Naive thymus-derived CD8-positive, alpha-beta T cell (primary cell): ENCODE results near the gene PTPRE. TPM values are rescaled to one million over a fixed set of nuclear protein-coding genes. Genes with fewer than 3 reads are reported as not detected.
A peak's percentile ranks its signal among the peaks of the same experiment; 100 is the strongest.

Experiments used
- ATAC-seq, 2 donors: fragments of 150-1000 bp; cut with Tn5 transposase in 1 of 2; sonication (Bioruptor Pico), chemical (Tn5 transposase) in 1 of 2; 1 replicate in 1 of 2; 2 replicates in 1 of 2; pipeline ENCODE4 v1.10.0; 2021; ENCODE audit warnings: mild to moderate bottlenecking in 2 of 2, moderate library complexity in 2 of 2
- POLR2A ChIA-PET: fragments of 350-600 bp; sonication (Branson Sonifier 250); formaldehyde crosslinking; loops from one replicate; lab custom pipeline; 2021; ENCODE audit warnings: antibody characterized with exemption; lab: Charles Lee
- DNase-seq, 10 donors: peaks; one replicate each; pipeline versions ENCODE4 v3.0.0 to v3.0.0-alpha.2; 2020 to 2022
- H3K27ac Mint-ChIP-seq, 10 donors: one replicate each; pipeline ENCODE4 v1.8.0; 2020 to 2022; ENCODE audit warnings: mild to moderate bottlenecking in 10 of 10, mixed read lengths in 10 of 10, moderate library complexity in 4 of 10, inconsistent platforms in 1 of 10
- H3K27me3 Mint-ChIP-seq, 5 donors: one replicate each; pipeline ENCODE4 v1.8.0; 2021 to 2022; ENCODE audit warnings: mixed read lengths in 5 of 5
- H3K36me3 Mint-ChIP-seq, 3 donors: one replicate each; pipeline ENCODE4 v1.8.0; 2020 to 2022; ENCODE audit warnings: mixed read lengths in 3 of 3, mild to moderate bottlenecking in 2 of 3, inconsistent platforms in 1 of 3
- H3K4me1 Mint-ChIP-seq, 4 donors: one replicate each; pipeline ENCODE4 v1.8.0; 2021 to 2022; ENCODE audit warnings: mixed read lengths in 4 of 4
- H3K4me3 Mint-ChIP-seq, 10 donors: one replicate each; pipeline ENCODE4 v1.8.0; 2020 to 2022; ENCODE audit warnings: mild to moderate bottlenecking in 10 of 10, mixed read lengths in 10 of 10, moderate library complexity in 6 of 10, inconsistent platforms in 1 of 10
- H3K9me3 Mint-ChIP-seq, 9 donors: one replicate each; pipeline ENCODE4 v1.8.0; 2020 to 2022; ENCODE audit warnings: mixed read lengths in 9 of 9, mild to moderate bottlenecking in 3 of 9, inconsistent platforms in 1 of 9, moderate library complexity in 1 of 9
- polyA plus RNA-seq, 3 donors: library from polyadenylated mRNA; unstranded; fragments of 300-500 nt; fragmentation: Illumina TruSeq; gene quantifications; one replicate each; pipeline ENCODE4 v1.2.3, GENCODE V29; 2021
- total RNA-seq, 8 experiments: library from RNA in 2 of 8; stranded (reverse) in 2 of 8; gene quantifications; one replicate each; pipeline ENCODE4 v1.2.3 and lab custom pipeline; 2021 to 2026

Gene PTPRE
- total and polyA plus RNA-seq, 5 experiments from 2014 or later, result 7.8 to 29.5 (median 17.6) TPM

DNA sequence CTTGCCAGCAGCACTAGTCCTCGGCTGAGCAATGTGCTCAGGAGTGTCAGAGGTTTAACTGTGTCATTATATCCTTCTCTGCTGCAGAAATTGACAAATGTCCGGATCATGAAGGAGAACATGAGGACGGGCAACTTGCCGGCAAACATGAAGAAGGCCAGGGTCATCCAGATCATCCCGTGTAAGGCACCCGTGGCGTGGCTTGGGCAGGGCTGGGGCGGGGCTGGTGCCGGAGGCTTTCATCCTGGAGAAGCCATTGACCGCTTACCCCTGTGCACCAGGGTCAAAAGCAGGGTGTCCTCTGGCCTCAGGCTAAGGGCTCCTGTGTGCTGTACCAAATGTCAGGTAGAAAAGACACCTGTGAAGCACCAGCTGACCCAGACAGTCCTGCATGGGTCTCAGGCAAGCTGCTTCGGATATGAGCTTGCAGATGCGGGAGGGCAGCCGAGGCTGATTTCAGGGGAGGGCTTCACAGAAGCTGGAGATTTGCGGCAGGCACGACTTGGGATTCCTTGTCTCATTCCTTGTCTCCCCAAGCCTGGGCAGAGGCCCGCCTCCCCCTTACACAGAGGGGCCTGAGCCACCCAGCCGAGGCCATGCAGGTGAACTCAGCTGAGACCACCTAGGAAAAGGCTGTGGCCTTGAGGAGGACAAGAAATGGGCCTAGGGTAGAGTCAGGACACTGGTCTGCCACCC is 164.0 kb downstream of the PTPRE start:
- DNase-seq (no peak), ATAC-seq (no peak)
- H3K4me3 Mint-ChIP-seq, result no peak overlapping the region
- peaks cover 10 to 30% (median 25%) of the 10 kb centered on the region in 4 donors for H3K4me1 Mint-ChIP-seq
- no peaks in the 10 kb centered on the region for H3K9me3 Mint-ChIP-seq
- POLR2A ChIA-PET, result interaction anchor here (1.8 kb wide), 1 partner anchor 36 kb away, joined by 9 read pairs; no protein-coding TSS in a partner anchor
- no peaks in the 10 kb centered on the region for H3K27me3 Mint-ChIP-seq
- H3K27ac Mint-ChIP-seq, result peak overlapping the region in 1 of 10 donors; percentile 73
- H3K36me3 Mint-ChIP-seq, result peaks cover 14 to 87% (median 34%) of the 10 kb centered on the region in 3 donors

DNA sequence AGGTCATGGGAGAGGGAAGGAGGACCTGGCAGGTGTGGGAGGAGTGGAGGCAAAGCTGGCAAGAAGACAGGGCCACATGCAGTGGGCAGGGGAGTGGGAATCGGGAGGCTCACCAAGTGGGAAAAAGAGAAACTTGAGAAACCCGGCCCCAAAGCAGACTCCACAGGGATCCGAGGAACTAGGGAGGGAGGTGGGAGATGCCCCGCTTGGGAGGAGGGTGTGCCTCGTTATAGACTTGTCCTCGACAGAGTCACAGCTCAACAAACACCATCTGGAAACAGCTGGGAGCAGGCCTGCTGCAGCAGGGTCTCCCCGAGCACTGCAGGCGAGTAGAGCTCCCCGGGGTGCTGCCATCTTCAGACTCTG is 164.5 kb downstream of the PTPRE start:
- Mint-ChIP-seq H3K9me3 (no peaks in the 10 kb centered on the region), H3K36me3 (peaks cover 13 to 87% (median 35%) of the 10 kb centered on the region in 3 donors), H3K4me1 (peaks cover 10 to 25% (median 19%) of the 10 kb centered on the region in 4 donors), H3K4me3 (no peak overlapping the region), H3K27ac (peak overlapping the region in 1 of 10 donors; percentile 73), H3K27me3 (no peaks in the 10 kb centered on the region)
- POLR2A ChIA-PET, result no interaction called here
- no peak for DNase-seq
- no peak for ATAC-seq

- DNase-seq, result no peak
- Mint-ChIP-seq H3K4me1 (peaks cover 4 to 18% (median 13%) of the 10 kb centered on the region in 4 donors), H3K27ac (no peak overlapping the region), H3K27me3 (no peaks in the 10 kb centered on the region), H3K9me3 (no peaks in the 10 kb centered on the region), H3K36me3 (peaks cover 6 to 87% (median 31%) of the 10 kb centered on the region in 3 donors), H3K4me3 (no peak overlapping the region)
- POLR2A ChIA-PET, result interaction anchor here (1.0 kb wide), 1 partner anchor 9 kb away, joined by 6 read pairs; no protein-coding TSS in a partner anchor
- no peak for ATAC-seq
Observed at GRCh38 chr10:128072046-128072445, 165.1 kb downstream of the PTPRE start.

DNA sequence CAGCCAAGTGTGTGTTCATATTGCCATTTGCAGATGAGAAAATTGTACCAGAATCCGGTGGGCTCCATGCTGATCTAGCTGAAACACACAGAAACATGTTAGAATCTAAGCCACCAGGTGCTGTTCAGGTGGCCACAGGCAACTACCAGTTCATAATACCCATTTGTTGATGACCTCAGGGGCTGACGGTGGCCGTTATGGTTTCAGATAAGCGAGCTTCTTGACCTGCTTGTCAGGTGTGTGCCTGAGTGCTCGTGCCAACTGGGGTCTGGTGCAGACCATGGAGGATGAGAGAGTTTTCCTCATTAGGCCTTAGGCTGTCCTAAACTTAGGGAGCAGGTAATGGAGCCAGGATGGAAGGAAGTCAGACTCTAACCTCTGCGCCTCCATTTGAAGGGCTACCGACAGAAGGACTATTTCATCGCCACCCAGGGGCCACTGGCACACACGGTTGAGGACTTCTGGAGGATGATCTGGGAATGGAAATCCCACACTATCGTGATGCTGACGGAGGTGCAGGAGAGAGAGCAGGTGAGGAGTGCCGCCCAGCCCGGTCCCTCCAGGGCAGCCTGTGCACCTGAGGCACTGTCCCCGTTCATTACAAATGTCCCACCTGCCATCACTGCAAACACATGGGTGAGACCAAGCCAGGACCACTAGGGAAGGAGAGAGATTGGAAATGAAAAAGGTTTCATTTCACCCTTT is 166.2 kb downstream of the PTPRE start:
- POLR2A ChIA-PET, result no interaction called here
- H3K27ac Mint-ChIP-seq, result no peak overlapping the region

GRCh38 chr10:128073890-128074289 is 167.0 kb downstream of the PTPRE start:
- Mint-ChIP-seq H3K27me3 (no peaks in the 10 kb centered on the region), H3K4me3 (no peak overlapping the region), H3K36me3 (peaks cover 0 to 88% (median 26%) of the 10 kb centered on the region in 3 donors), H3K9me3 (no peaks in the 10 kb centered on the region), H3K4me1 (peaks cover 0 to 13% (median 8%) of the 10 kb centered on the region in 4 donors), H3K27ac (peak overlapping the region in 1 of 10 donors; percentile 11)
- DNase-seq, result no peak
- POLR2A ChIA-PET, result interaction anchor here (0.7 kb wide), 1 partner anchor 49 kb away, joined by 5 read pairs; no protein-coding TSS in a partner anchor
- ATAC-seq, result no peak

More for the DNA sequence above, 166.2 kb downstream of the PTPRE start:
- no peaks in the 10 kb centered on the region for H3K9me3 Mint-ChIP-seq
- no peak for ATAC-seq
- H3K4me3 Mint-ChIP-seq, result no peak overlapping the region
- H3K36me3 Mint-ChIP-seq, result peaks cover 0 to 87% (median 26%) of the 10 kb centered on the region in 3 donors
- peaks cover 0 to 13% (median 8%) of the 10 kb centered on the region in 4 donors for H3K4me1 Mint-ChIP-seq
- DNase-seq, result no peak
- H3K27me3 Mint-ChIP-seq, result no peaks in the 10 kb centered on the region

DNA sequence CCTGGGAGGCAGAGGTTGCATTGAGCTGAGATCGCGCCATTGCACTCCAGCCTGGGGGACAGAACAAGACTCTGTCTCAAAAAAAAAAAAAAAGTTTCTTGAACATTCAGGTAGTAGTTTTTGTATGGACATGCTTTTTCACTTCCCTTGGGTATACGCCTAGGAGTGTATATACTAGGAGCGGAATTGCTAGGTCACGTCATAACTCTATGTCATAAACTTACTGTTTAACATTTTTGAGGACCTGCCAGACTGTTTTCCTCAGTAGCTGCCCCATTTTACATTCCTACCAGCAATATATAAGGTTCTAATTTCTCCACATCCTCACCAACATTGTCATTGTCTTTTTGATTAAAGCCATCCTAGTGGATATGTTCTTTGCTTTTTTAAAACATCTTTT is 167.7 kb downstream of the PTPRE start:
- Mint-ChIP-seq H3K36me3 (peaks cover 0 to 89% (median 26%) of the 10 kb centered on the region in 3 donors), H3K9me3 (no peaks in the 10 kb centered on the region), H3K4me3 (no peak overlapping the region), H3K4me1 (peaks cover 0 to 7% (median 3%) of the 10 kb centered on the region in 4 donors), H3K27me3 (no peaks in the 10 kb centered on the region), H3K27ac (peak overlapping the region in 1 of 10 donors; percentile 34)
- POLR2A ChIA-PET, result interaction anchor here (0.7 kb wide), 3 partner anchors 49 to 962 kb away, joined by 3 to 5 read pairs (median 3); no protein-coding TSS in a partner anchor
- DNase-seq (no peak), ATAC-seq (no peak)

- Mint-ChIP-seq H3K4me1 (peaks cover 0 to 7% (median 2%) of the 10 kb centered on the region in 4 donors), H3K27ac (no peak overlapping the region), H3K36me3 (peaks cover 0 to 87% (median 29%) of the 10 kb centered on the region in 3 donors), H3K27me3 (no peaks in the 10 kb centered on the region), H3K4me3 (no peak overlapping the region), H3K9me3 (no peaks in the 10 kb centered on the region)
- ATAC-seq (no peak), DNase-seq (no peak)
- POLR2A ChIA-PET, result no interaction called here
Observed at GRCh38 chr10:128077155-128077875, 170.4 kb downstream of the PTPRE start.

DNA sequence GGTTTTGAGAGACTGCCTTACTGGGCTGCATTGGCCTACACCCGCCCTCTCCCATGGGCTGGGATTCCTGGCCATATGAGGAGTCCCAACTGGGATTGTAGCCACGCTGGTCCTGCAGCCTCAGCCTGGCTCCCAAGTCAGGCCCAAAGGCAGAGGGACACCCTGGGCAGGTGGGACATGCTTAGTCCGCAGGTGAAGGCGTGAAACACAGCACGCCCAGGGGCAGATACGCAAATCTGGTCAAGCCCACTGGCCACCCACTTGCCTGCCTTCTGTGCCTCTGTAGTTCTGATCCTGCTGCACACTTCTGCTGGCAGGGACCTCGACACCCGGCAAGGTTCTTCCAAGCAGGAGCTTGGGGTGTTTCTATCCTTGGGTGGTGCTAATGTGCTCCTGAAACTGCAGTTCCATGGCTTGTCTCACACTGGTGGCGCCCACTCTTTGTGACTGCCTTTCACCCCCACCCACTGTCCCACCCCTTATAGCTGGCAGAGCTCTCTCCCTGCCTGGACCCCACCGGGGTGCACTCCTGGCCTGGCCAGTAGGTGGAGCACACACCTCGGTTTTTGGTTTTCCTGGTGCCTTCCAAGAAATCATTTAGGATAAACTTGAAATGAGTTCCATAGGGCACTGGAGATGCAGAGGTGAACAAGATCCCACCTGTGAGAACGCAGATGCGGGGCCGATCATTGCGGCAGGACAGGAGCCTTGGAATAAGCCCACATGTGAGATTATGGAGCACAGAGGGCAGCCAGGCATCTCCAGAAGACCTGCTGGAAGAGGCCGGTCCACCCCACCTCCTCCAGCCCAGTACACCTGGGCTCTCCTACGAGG is 171.4 kb downstream of the PTPRE start:
- POLR2A ChIA-PET, result no interaction called here
- peaks cover 0 to 84% (median 22%) of the 10 kb centered on the region in 3 donors for H3K36me3 Mint-ChIP-seq
- peak overlapping the region in 3 of 10 donors; percentile 13 to 37 (median 33) for H3K27ac Mint-ChIP-seq
- ATAC-seq (peak; percentile 66 to 72), DNase-seq (peak in 6 of 10 donors; percentile 22 to 49 (median 37))
- no peaks in the 10 kb centered on the region for H3K9me3 Mint-ChIP-seq
- peaks cover 0 to 7% (median 2%) of the 10 kb centered on the region in 4 donors for H3K4me1 Mint-ChIP-seq
- H3K4me3 Mint-ChIP-seq, result no peak overlapping the region
- no peaks in the 10 kb centered on the region for H3K27me3 Mint-ChIP-seq

DNA sequence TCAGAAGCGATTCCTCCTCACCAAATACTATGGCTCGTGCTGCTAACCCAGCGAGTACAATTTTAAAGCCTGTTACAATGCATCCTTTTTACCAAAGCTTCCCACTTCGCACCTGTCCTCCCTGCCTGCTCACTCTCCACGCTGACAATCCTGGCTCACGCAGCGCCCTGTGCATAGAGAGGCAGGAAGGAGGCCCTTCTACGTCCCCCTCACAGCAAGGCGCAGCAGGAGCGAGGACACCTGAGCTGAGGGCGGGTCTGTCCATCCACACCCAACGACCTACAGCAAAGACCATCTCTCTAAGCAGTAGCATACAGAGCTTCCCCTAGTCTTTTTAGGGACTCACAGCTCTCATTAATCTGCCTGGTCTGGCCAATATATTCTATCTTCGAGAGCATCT is 173.3 kb downstream of the PTPRE start:
- Mint-ChIP-seq H3K4me1 (peaks cover 0 to 5% (median 0%) of the 10 kb centered on the region in 4 donors), H3K27ac (no peak overlapping the region)

DNA sequence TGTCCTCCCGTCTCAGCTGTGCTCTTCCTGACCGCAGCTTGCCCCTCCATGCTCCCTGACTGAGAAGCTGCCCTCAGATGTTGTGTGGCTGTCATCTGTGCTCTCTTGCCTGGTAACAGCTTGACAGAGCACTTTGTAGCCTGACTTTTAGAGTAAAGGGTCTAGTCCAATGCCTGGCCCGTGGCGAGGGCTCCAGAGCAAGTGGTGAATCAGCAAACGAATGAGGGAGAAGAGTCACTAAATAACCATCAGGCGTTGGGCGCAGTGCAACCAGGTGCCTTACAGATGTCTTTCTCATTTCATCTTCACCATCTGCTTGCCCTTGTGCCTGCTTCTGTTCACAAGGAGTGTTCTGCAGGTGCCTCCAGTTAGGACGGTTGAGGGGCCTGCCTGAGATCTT is 173.7 kb downstream of the PTPRE start:
- Mint-ChIP-seq H3K27me3 (no peaks in the 10 kb centered on the region), H3K4me1 (peaks cover 0 to 5% (median 0%) of the 10 kb centered on the region in 4 donors), H3K36me3 (peaks cover 0 to 77% (median 10%) of the 10 kb centered on the region in 3 donors), H3K9me3 (no peaks in the 10 kb centered on the region), H3K4me3 (no peak overlapping the region), H3K27ac (peak overlapping the region in 5 of 10 donors; percentile 7 to 68 (median 35))
- DNase-seq (no peak), ATAC-seq (no peak)
- POLR2A ChIA-PET, result no interaction called here

More for the DNA sequence above, 173.3 kb downstream of the PTPRE start:
- peaks cover 0 to 80% (median 12%) of the 10 kb centered on the region in 3 donors for H3K36me3 Mint-ChIP-seq
- H3K9me3 Mint-ChIP-seq, result no peaks in the 10 kb centered on the region
- POLR2A ChIA-PET, result no interaction called here
- H3K27me3 Mint-ChIP-seq, result no peaks in the 10 kb centered on the region
- ATAC-seq (no peak), DNase-seq (no peak)
- no peak overlapping the region for H3K4me3 Mint-ChIP-seq

- Mint-ChIP-seq H3K36me3 (peaks cover 0 to 71% (median 4%) of the 10 kb centered on the region in 3 donors), H3K27ac (peak overlapping the region in 2 of 10 donors; percentile 19 to 61), H3K9me3 (no peaks in the 10 kb centered on the region), H3K27me3 (no peaks in the 10 kb centered on the region), H3K4me3 (no peak overlapping the region), H3K4me1 (peaks cover 0 to 5% (median 0%) of the 10 kb centered on the region in 4 donors)
- no peak for ATAC-seq
- no peak for DNase-seq
- POLR2A ChIA-PET, result no interaction called here
Observed at GRCh38 chr10:128081222-128081621, 174.3 kb downstream of the PTPRE start.
